HepG2 (cell line): ENCODE results near the gene TMEM253. TPM values are rescaled to one million over a fixed set of nuclear protein-coding genes. Genes with fewer than 3 reads are reported as not detected.

Experiments used
- BHLHE40 ChIP-seq: IDR thresholded peaks from 2 replicates; pipeline ENCODE4 v1.6.1; 2011; ENCODE audit warnings: low read length, improper control_type of control experiment
- BRCA1 ChIP-seq: sonication (generic); formaldehyde crosslinking; IDR thresholded peaks from 2 replicates; pipeline ENCODE4 v1.4.0; 2020; ENCODE audit warnings: missing genetic modification reagents
- FOXO1 ChIP-seq: sonication (generic); formaldehyde crosslinking; IDR thresholded peaks from 2 replicates; pipeline ENCODE4 v1.4.0; 2020; ENCODE audit warnings: missing genetic modification reagents
- LCORL ChIP-seq, 2 experiments: fragments of 450-650 bp in 1 of 2; sonication (generic) in 1 of 2; formaldehyde crosslinking in 1 of 2; IDR thresholded peaks; 2 replicates each; pipeline versions ENCODE4 v1.5.0 to v1.6.1; 2017 to 2020; ENCODE audit warnings: antibody characterized with exemption in 1 of 2, missing genetic modification reagents in 1 of 2
- MAFG ChIP-seq: sonication (generic); formaldehyde crosslinking; IDR thresholded peaks from 2 replicates; pipeline ENCODE4 v1.5.1; 2020; ENCODE audit warnings: mild to moderate bottlenecking, missing genetic modification reagents
- RBFOX2 ChIP-seq: fragments of 200-400 bp; formaldehyde crosslinking; IDR thresholded peaks from 2 replicates; pipeline ENCODE4 v1.6.1; 2017; ENCODE audit warnings: low read depth, mild to moderate bottlenecking, low read length
- STAT5B ChIP-seq: sonication (generic); formaldehyde crosslinking; IDR thresholded peaks from 2 replicates; pipeline ENCODE4 v1.4.0; 2020; ENCODE audit warnings: missing genetic modification reagents
- THAP11 ChIP-seq: IDR thresholded peaks from 2 replicates; pipeline ENCODE4 v1.6.1; 2016; ENCODE audit warnings: missing biosample characterization, missing genetic modification reagents
- ZNF234 ChIP-seq: sonication (generic); formaldehyde crosslinking; conservative IDR thresholded peaks from 2 replicates; pipeline ENCODE4 v1.5.1; 2020; ENCODE audit warnings: mild to moderate bottlenecking, missing genetic modification reagents
- ZSCAN30 ChIP-seq: sonication (generic); formaldehyde crosslinking; IDR thresholded peaks from 2 replicates; pipeline ENCODE4 v1.5.0; 2020; ENCODE audit warnings: mild to moderate bottlenecking, missing genetic modification reagents
- ZSCAN31 ChIP-seq: sonication (generic); formaldehyde crosslinking; IDR thresholded peaks from 2 replicates; pipeline ENCODE4 v1.5.0; 2020; ENCODE audit warnings: low read depth, mild to moderate bottlenecking, missing genetic modification reagents
- polyA plus RNA-seq, 8 experiments: library from polyadenylated mRNA; depleted of rRNA in 3 of 8; stranded (reverse) in 7 of 8; unstranded in 1 of 8; fragments of >200 nt; fragmentation: Illumina TruSeq in 4 of 8; extraction: Trizol in 4 of 8; gene quantifications; 2 replicates each; pipeline versions ENCODE4 v1.2.1 to v1.2.3, GENCODE V29; 2011 to 2016; ENCODE audit warnings: low read depth in 4 of 8, missing spikeins in 1 of 8, mixed read lengths in 1 of 8; ENCODE audit not compliant: insufficient read depth in 1 of 8
- total RNA-seq, 5 experiments: library from RNA; depleted of rRNA; stranded (reverse); fragments of >200 nt; fragmentation: Illumina TruSeq; extraction: Trizol; gene quantifications; 2 replicates each; pipeline ENCODE4 v1.2.3, GENCODE V29; 2016; ENCODE audit warnings: low read depth in 1 of 5
- TF ChIP-seq, protein P1 (sequence below): sonication (generic); formaldehyde crosslinking; IDR thresholded peaks from 2 replicates; pipeline ENCODE4 v1.4.0; 2020; ENCODE audit warnings: missing genetic modification reagents, borderline replicate concordance
- TF ChIP-seq, protein P2 (sequence below): sonication (generic); formaldehyde crosslinking; IDR thresholded peaks from 2 replicates; pipeline ENCODE4 v1.4.0; 2020; ENCODE audit warnings: mild to moderate bottlenecking, missing genetic modification reagents
- TF ChIP-seq, protein P3 (sequence below): sonication (generic); formaldehyde crosslinking; conservative IDR thresholded peaks from 2 replicates; pipeline ENCODE4 v1.8.0; 2022; ENCODE audit warnings: low read depth, missing genetic modification reagents
- TF ChIP-seq, protein P4 (sequence below): conservative IDR thresholded peaks from 2 replicates; pipeline ENCODE4 v1.6.1; 2018; ENCODE audit warnings: missing genetic modification reagents
- TF ChIP-seq, protein P5 (sequence below): sonication (generic); formaldehyde crosslinking; IDR thresholded peaks from 2 replicates; pipeline ENCODE4 v1.8.1; 2023; ENCODE audit warnings: mild to moderate bottlenecking, moderate library complexity, missing genetic modification reagents
- TF ChIP-seq, protein P6 (sequence below): sonication (generic); formaldehyde crosslinking; IDR thresholded peaks from 2 replicates; pipeline ENCODE4 v1.8.1; 2023; ENCODE audit warnings: mild to moderate bottlenecking, missing genetic modification reagents, borderline replicate concordance
- TF ChIP-seq, protein P7 (sequence below): IDR thresholded peaks from 2 replicates; pipeline ENCODE4 v1.6.1; 2016; ENCODE audit warnings: mild to moderate bottlenecking, missing biosample characterization, missing genetic modification reagents
- TF ChIP-seq, protein P8 (sequence below): sonication (generic); formaldehyde crosslinking; IDR thresholded peaks from 2 replicates; pipeline ENCODE4 v1.4.0; 2020; ENCODE audit warnings: missing genetic modification reagents; ENCODE audit errors: not compliant biosample characterization

The TMEM253 gene
- total and polyA plus RNA-seq, 2 of the 13 experiments (the other 11 are each of a cell fraction or from before 2014, with no cell fraction given), result 0.29 to 0.45 TPM

DNA sequence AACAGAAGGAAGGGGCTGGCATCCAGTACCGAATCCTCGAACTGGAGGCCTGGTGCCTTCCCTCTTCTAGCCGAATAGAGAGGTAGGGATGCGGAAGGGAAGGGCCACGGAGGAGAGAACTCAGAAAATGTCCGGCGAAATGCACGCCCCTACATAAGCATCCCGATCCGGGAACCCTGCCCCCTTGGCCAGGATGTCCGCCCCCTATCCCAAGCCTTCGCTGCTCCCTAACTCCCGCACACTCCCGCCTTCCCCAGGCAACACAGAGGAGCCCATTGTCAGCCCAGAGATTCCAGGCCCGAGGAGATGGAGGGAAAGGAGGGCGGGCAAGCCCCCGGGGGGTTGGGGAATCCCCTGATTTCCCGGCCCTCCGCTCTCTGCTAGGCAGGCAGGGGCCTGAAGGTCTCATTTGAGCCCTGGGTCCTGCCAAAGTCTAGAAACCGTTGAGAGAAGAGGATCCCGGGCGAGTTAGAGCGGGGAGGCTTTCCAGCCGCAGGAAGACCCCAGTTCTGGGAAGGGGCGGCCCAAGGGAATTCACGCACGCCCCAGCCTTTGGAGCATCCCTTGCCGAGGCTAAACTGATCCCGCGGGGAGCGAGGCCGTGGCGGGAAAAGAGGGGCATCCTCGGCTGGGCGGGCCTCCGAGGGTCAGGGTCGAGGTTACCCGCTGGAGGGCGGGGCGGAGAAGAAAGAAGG is 31.3 kb upstream of the TMEM253 start (continued):
- TF ChIP-seq, protein P1, sequence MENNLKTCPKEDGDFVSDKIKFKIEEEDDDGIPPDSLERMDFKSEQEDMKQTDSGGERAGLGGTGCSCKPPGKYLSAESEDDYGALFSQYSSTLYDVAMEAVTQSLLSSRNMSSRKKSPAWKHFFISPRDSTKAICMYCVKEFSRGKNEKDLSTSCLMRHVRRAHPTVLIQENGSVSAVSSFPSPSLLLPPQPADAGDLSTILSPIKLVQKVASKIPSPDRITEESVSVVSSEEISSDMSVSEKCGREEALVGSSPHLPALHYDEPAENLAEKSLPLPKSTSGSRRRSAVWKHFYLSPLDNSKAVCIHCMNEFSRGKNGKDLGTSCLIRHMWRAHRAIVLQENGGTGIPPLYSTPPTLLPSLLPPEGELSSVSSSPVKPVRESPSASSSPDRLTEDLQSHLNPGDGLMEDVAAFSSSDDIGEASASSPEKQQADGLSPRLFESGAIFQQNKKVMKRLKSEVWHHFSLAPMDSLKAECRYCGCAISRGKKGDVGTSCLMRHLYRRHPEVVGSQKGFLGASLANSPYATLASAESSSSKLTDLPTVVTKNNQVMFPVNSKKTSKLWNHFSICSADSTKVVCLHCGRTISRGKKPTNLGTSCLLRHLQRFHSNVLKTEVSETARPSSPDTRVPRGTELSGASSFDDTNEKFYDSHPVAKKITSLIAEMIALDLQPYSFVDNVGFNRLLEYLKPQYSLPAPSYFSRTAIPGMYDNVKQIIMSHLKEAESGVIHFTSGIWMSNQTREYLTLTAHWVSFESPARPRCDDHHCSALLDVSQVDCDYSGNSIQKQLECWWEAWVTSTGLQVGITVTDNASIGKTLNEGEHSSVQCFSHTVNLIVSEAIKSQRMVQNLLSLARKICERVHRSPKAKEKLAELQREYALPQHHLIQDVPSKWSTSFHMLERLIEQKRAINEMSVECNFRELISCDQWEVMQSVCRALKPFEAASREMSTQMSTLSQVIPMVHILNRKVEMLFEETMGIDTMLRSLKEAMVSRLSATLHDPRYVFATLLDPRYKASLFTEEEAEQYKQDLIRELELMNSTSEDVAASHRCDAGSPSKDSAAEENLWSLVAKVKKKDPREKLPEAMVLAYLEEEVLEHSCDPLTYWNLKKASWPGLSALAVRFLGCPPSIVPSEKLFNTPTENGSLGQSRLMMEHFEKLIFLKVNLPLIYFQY (CRISPR knock-in tag), result no peak
- no peak for TF ChIP-seq ZNF234
- TF ChIP-seq, protein P2, sequence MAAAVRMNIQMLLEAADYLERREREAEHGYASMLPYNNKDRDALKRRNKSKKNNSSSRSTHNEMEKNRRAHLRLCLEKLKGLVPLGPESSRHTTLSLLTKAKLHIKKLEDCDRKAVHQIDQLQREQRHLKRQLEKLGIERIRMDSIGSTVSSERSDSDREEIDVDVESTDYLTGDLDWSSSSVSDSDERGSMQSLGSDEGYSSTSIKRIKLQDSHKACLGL (CRISPR knock-in tag), result peak; percentile 30
- no peak for TF ChIP-seq MAFG (CRISPR knock-in tag)
- TF ChIP-seq LCORL (IDR thresholded peaks at IDR 0.05), result no peak
- peak; percentile 79; the same call in 1 of the 2 replicates for TF ChIP-seq LCORL (CRISPR knock-in tag; IDR thresholded peaks at IDR 0.05)
- TF ChIP-seq BHLHE40, result no peak
- TF ChIP-seq, protein P3, sequence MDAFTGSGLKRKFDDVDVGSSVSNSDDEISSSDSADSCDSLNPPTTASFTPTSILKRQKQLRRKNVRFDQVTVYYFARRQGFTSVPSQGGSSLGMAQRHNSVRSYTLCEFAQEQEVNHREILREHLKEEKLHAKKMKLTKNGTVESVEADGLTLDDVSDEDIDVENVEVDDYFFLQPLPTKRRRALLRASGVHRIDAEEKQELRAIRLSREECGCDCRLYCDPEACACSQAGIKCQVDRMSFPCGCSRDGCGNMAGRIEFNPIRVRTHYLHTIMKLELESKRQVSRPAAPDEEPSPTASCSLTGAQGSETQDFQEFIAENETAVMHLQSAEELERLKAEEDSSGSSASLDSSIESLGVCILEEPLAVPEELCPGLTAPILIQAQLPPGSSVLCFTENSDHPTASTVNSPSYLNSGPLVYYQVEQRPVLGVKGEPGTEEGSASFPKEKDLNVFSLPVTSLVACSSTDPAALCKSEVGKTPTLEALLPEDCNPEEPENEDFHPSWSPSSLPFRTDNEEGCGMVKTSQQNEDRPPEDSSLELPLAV (CRISPR knock-in tag), result 0 out of 2 replicates have a peak, but pooled peaks have one; percentile 54
- TF ChIP-seq, protein P4, sequence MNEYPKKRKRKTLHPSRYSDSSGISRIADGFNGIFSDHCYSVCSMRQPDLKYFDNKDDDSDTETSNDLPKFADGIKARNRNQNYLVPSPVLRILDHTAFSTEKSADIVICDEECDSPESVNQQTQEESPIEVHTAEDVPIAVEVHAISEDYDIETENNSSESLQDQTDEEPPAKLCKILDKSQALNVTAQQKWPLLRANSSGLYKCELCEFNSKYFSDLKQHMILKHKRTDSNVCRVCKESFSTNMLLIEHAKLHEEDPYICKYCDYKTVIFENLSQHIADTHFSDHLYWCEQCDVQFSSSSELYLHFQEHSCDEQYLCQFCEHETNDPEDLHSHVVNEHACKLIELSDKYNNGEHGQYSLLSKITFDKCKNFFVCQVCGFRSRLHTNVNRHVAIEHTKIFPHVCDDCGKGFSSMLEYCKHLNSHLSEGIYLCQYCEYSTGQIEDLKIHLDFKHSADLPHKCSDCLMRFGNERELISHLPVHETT (CRISPR knock-in tag), result peak; percentile 83
- no peak for TF ChIP-seq ZSCAN30 (CRISPR knock-in tag)
- TF ChIP-seq BRCA1 (CRISPR knock-in tag), result no peak
- TF ChIP-seq THAP11 (CRISPR knock-in tag), result peak; percentile 49; the same call in 1 of the 2 replicates
- TF ChIP-seq, protein P5, sequence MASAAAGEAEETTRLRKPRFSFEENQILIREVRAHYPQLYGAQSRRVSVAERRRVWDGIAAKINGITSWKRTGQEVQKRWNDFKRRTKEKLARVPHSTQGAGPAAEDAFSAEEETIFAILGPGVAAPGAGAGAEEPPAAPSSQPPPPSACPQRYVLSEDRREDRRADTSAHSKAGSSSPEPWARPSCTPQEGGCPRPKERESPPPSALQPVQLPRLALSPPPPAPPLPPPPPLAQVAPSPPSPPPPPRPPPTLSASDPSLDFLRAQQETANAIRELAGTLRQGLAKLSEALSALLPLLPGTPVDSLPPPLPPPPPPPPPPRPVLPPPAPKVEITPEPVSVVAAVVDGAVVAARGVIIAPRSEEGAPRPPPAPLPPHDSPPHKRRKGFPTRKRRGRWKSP (CRISPR knock-in tag), result peak; percentile 35; the same call in 1 of the 2 replicates
- no peak for TF ChIP-seq STAT5B (CRISPR knock-in tag)
- TF ChIP-seq FOXO1, result no peak
- no peak for TF ChIP-seq ZSCAN31 (CRISPR knock-in tag)
- TF ChIP-seq, protein P6, sequence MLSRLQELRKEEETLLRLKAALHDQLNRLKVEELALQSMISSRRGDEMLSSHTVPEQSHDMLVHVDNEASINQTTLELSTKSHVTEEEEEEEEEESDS (CRISPR knock-in tag), result no peak
- peak; percentile 67 for TF ChIP-seq RBFOX2
- TF ChIP-seq, protein P7, sequence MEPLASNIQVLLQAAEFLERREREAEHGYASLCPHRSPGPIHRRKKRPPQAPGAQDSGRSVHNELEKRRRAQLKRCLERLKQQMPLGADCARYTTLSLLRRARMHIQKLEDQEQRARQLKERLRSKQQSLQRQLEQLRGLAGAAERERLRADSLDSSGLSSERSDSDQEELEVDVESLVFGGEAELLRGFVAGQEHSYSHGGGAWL, result no peak
- TF ChIP-seq, protein P8, sequence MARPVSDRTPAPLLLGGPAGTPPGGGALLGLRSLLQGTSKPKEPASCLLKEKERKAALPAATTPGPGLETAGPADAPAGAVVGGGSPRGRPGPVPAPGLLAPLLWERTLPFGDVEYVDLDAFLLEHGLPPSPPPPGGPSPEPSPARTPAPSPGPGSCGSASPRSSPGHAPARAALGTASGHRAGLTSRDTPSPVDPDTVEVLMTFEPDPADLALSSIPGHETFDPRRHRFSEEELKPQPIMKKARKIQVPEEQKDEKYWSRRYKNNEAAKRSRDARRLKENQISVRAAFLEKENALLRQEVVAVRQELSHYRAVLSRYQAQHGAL (CRISPR knock-in tag), result no peak
